IMR-90 (cell line): Measurements from ENCODE around the gene PIGC. TPM values are rescaled to one million over a fixed set of nuclear protein-coding genes. Genes with fewer than 3 reads are reported as not detected.

Experiments used
- ATAC-seq: fragments of 200-7000 bp; cut with Tn5 transposase; 2 replicates; pipeline ENCODE4 v1.9.1; 2020; ENCODE audit warnings: low read depth, mild to moderate bottlenecking, moderate library complexity
- BruUV-seq: library from RNA; stranded (reverse); fragments of 400-500 nt; replicated peaks from 2 replicates; lab custom pipeline; 2021; lab: Mats Ljungman, UMichigan
- CTCF ChIA-PET: fragments of 300-600 bp; formaldehyde crosslinking; extraction: SDS; loops from one replicate; lab custom pipeline; 2021; ENCODE audit warnings: antibody characterized with exemption; lab: Yijun Ruan, JAX
- POLR2A ChIA-PET: fragments of 300-600 bp; sonication (Branson Sonifier 250); formaldehyde crosslinking; loops from one replicate; lab custom pipeline; 2022; ENCODE audit warnings: antibody characterized with exemption; ENCODE audit not compliant: unreplicated experiment; lab: Charles Lee
- DNase-seq: peaks from one replicate; pipeline ENCODE4 v3.0.0; 2013
- H2AFZ ChIP-seq: replicated peaks from 2 replicates; pipeline ENCODE3; 2013; ENCODE audit warnings: low read length, mild to moderate bottlenecking; ENCODE audit not compliant: poor library complexity
- H2AK5ac ChIP-seq: 2 replicates; pipeline ENCODE4 v1.6.1; 2013; ENCODE audit warnings: low read depth, low read length, inconsistent platforms
- H2AK9ac ChIP-seq: replicated peaks from 2 replicates; pipeline ENCODE3; 2013; ENCODE audit warnings: mild to moderate bottlenecking, low read depth, low read length, moderate library complexity; ENCODE audit not compliant: poor library complexity
- H2BK120ac ChIP-seq: 2 replicates; pipeline ENCODE4 v1.6.1; 2013; ENCODE audit warnings: low read depth, low read length, inconsistent platforms
- H2BK15ac ChIP-seq: 3 replicates; pipeline ENCODE4 v1.6.1; 2013; ENCODE audit warnings: low read depth, low read length, inconsistent platforms
- H2BK20ac ChIP-seq: 2 replicates; pipeline ENCODE4 v1.6.1; 2013; ENCODE audit warnings: low read depth, mild to moderate bottlenecking, inconsistent platforms, low read length, moderate library complexity
- H2BK5ac ChIP-seq: 2 replicates; pipeline ENCODE4 v1.6.1; 2013; ENCODE audit warnings: mild to moderate bottlenecking, low read depth, low read length, inconsistent platforms; ENCODE audit not compliant: poor library complexity, severe bottlenecking
- H3K14ac ChIP-seq: replicated peaks from 2 replicates; pipeline ENCODE4 v1.6.1; 2013; ENCODE audit warnings: low read depth, low read length, inconsistent platforms
- H3K18ac ChIP-seq: 2 replicates; pipeline ENCODE4 v1.6.1; 2013; ENCODE audit warnings: low read depth, low read length, control low read depth
- H3K23ac ChIP-seq: 2 replicates; pipeline ENCODE4 v1.6.1; 2013; ENCODE audit warnings: low read depth, low read length, inconsistent platforms
- H3K27ac ChIP-seq: 2 replicates; pipeline ENCODE4 v1.5.1; 2013; ENCODE audit warnings: mild to moderate bottlenecking, control low read depth, low read length; ENCODE audit not compliant: insufficient read depth
- H3K27me3 ChIP-seq: 2 replicates; pipeline ENCODE4 v1.6.1; 2013; ENCODE audit warnings: low read length; ENCODE audit not compliant: control insufficient read depth, insufficient read depth
- H3K36me3 ChIP-seq: 2 replicates; pipeline ENCODE4 v1.6.1; 2013; ENCODE audit warnings: low read length, mixed read lengths; ENCODE audit not compliant: control insufficient read depth, insufficient read depth
- H3K4ac ChIP-seq: 2 replicates; pipeline ENCODE4 v1.6.1; 2013; ENCODE audit warnings: low read depth, low read length, inconsistent platforms
- H3K4me1 ChIP-seq: 2 replicates; pipeline ENCODE4 v1.6.1; 2013; ENCODE audit warnings: low read length, mixed read lengths; ENCODE audit not compliant: control insufficient read depth, insufficient read depth
- H3K4me2 ChIP-seq: 2 replicates; pipeline ENCODE4 v1.6.1; 2013; ENCODE audit warnings: low read depth, mild to moderate bottlenecking, control low read depth, low read length, moderate library complexity
- H3K4me3 ChIP-seq: 2 replicates; pipeline ENCODE4 v1.5.1; 2013; ENCODE audit warnings: low read depth, mild to moderate bottlenecking, control low read depth, low read length, moderate library complexity; ENCODE audit not compliant: insufficient read depth
- H3K56ac ChIP-seq: 2 replicates; pipeline ENCODE4 v1.6.1; 2013; ENCODE audit warnings: low read length, inconsistent platforms; ENCODE audit not compliant: insufficient read depth; ENCODE audit errors: extremely low read depth
- H3K79me1 ChIP-seq, 2 experiments: 2 replicates each; pipeline ENCODE4 v1.6.1; 2013; ENCODE audit warnings: low read length in 2 of 2, inconsistent platforms in 1 of 2, low read depth in 1 of 2
- H3K9ac ChIP-seq: 2 replicates; pipeline ENCODE4 v1.6.1; 2013; ENCODE audit warnings: low read depth, low read length, control low read depth
- H3K9me1 ChIP-seq: 2 replicates; pipeline ENCODE4 v1.6.1; 2013; ENCODE audit warnings: low read length, inconsistent platforms; ENCODE audit not compliant: insufficient read depth
- H3K9me3 ChIP-seq: 2 replicates; pipeline ENCODE4 v1.6.1; 2013; ENCODE audit warnings: low read length; ENCODE audit not compliant: control insufficient read depth, insufficient read depth
- H4K20me1 ChIP-seq: 2 replicates; pipeline ENCODE4 v1.6.1; 2013; ENCODE audit warnings: low read length, inconsistent platforms; ENCODE audit not compliant: insufficient read depth
- H4K5ac ChIP-seq: 2 replicates; pipeline ENCODE4 v1.6.1; 2013; ENCODE audit warnings: mild to moderate bottlenecking, low read depth, low read length, control low read depth
- H4K8ac ChIP-seq, 2 experiments: 2 replicates each; pipeline ENCODE4 v1.6.1; 2013; ENCODE audit warnings: low read depth in 2 of 2, low read length in 2 of 2, control low read depth in 1 of 2, inconsistent platforms in 1 of 2
- H4K91ac ChIP-seq: 2 replicates; pipeline ENCODE4 v1.6.1; 2013; ENCODE audit warnings: low read depth, low read length, inconsistent platforms; ENCODE audit not compliant: insufficient read depth
- RAD21 ChIP-seq: IDR thresholded peaks from 2 replicates; pipeline ENCODE4 v1.6.1; 2012; ENCODE audit warnings: low read length, improper control_type of control experiment
- WGBS, 2 experiments: methylation state at CpG; one replicate each; pipeline versions ENCODE4 v1.1.5 to v1.1.7; 2013; ENCODE audit warnings: missing lambda C conversion rate in 2 of 2; ENCODE audit not compliant: insufficient read length in 1 of 2; ENCODE audit errors: extremely low coverage in 2 of 2; 5-methylcytosine and 5-hydroxymethylcytosine counted together
- dilution Hi-C: fragments of 300-500 bp; cut with HindIII; formaldehyde crosslinking; loops from one replicate; pipeline ENCODE4 v1.14.3; 2018; ENCODE audit warnings: low sequenced_read_pairs; ENCODE audit not compliant: unreplicated experiment
- in situ Hi-C: fragments of 300-500 bp; cut with MboI; formaldehyde crosslinking; loops from 3 replicates; pipeline ENCODE4 v1.14.3; 2019; ENCODE audit warnings: low sequenced_read_pairs, inconsistent platforms, mixed read lengths
- intact Hi-C: fragments of 100-400 bp; cut with micrococcal nuclease; formaldehyde crosslinking; loops from 2 replicates; pipeline ENCODE4 v1.10.0; 2022
- polyA plus RNA-seq, 3 experiments: library from polyadenylated mRNA; depleted of rRNA; stranded (reverse); fragments of >200 nt; gene quantifications; 2 replicates each; pipeline ENCODE4 v1.2.3, GENCODE V29; 2012; ENCODE audit warnings: low replicate concordance in 1 of 3
- total RNA-seq: library from RNA; depleted of rRNA; stranded (reverse); fragments of >200 nt; gene quantifications from 2 replicates; pipeline ENCODE4 v1.2.3, GENCODE V29; 2012

The PIGC gene
- total and polyA plus RNA-seq, 2 of the 4 experiments (the other 2 are of a cell fraction): 14.9 to 15.8 TPM

- CTCF ChIA-PET: no interaction called here
- no peak overlapping the region for H4K91ac ChIP-seq
- no peaks in the 10 kb centered on the region for H3K9me1 ChIP-seq
Measured at GRCh38 chr1:172488393-172488792, 44.5 kb upstream of the PIGC start.

More at GRCh38 chr1:172488393-172488792, 44.5 kb upstream of the PIGC start:
- H2BK20ac ChIP-seq: no peak overlapping the region
- POLR2A ChIA-PET: no interaction called here
- H3K4ac ChIP-seq: no peak overlapping the region
- H2AK5ac ChIP-seq: no peak overlapping the region
- DNase-seq: no peak
- TF ChIP-seq RAD21: no peak
- H3K4me3 ChIP-seq: no peak overlapping the region
- no peak overlapping the region for H2AFZ ChIP-seq
- H3K56ac ChIP-seq: no peak overlapping the region
- H2BK15ac ChIP-seq: no peak overlapping the region
- no peak overlapping the region for H4K5ac ChIP-seq
- dilution Hi-C loops: no loop called here
- H3K36me3 ChIP-seq: no peaks in the 10 kb centered on the region
- no peak overlapping the region for H4K8ac ChIP-seq
- H3K14ac ChIP-seq: no peak overlapping the region
- H4K20me1 ChIP-seq: no peaks in the 10 kb centered on the region
- H2AK9ac ChIP-seq: no peak overlapping the region
- no peaks in the 10 kb centered on the region for H3K79me1 ChIP-seq
- no peaks in the 10 kb centered on the region for H3K9me3 ChIP-seq
- no peaks in the 10 kb centered on the region for H3K4me1 ChIP-seq
- H3K27ac ChIP-seq: no peak overlapping the region
- no TSS peak for BruUV-seq
- no peak for ATAC-seq
- no peak overlapping the region for H3K18ac ChIP-seq
- in situ Hi-C loops: no loop called here
- H3K4me2 ChIP-seq: no peak overlapping the region
- H2BK5ac ChIP-seq: no peak overlapping the region
- intact Hi-C loops: no loop called here
- H3K27me3 ChIP-seq: peaks cover 42% of the 10 kb centered on the region
- 40% methylated on average over 1 of the region's 3 CpGs; no CpG with 5 or more reads in 1 of the 2 experiments for WGBS, 2 experiments
- H2BK120ac ChIP-seq: no peak overlapping the region
- no peak overlapping the region for H3K23ac ChIP-seq
- H3K9ac ChIP-seq: no peak overlapping the region
